Activated T-cell treated with anti-CD3 and anti-CD28 coated beads for 4 hours (primary cell): Measurements from ENCODE around the gene PIRT.
"Not testable (repeated sequence)": the region's sequence is repeated elsewhere in the genome, so short reads cannot be mapped to it uniquely, and the experiment has no call there.

Source experiments
- DNase-seq: peaks from one replicate; pipeline ENCODE4 v3.0.0-alpha.2; 2020

Gene PIRT

GRCh38 chr17:10837921-10838320 lies at the start of gene PIRT:
TSS of gene PIRT (minus strand) at chr17:10838087. CDS start at chr17:10825645, 12,442 bp downstream.
- no peak for DNase-seq

DNA sequence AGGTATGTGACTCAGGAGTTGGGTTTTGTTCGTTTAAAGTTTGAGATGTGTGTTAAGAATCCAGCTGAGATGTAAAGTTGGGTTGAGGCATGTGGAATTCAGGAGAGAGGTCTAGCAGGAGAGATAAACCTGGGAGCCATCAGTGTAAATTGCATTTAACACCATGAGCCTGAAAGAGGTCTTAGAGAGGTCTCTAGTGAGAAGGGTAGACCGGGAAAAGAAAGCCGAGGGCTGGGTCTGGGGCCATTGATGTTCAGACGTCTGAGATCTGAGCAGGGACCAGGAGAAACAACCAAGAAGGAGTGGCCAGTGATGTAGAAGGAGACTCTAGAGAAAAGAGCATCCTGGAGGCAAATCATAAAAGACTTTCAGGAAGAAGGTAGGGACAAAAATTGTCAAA lies 44.1 kb upstream of the PIRT start:
- DNase-seq, result no peak

DNA sequence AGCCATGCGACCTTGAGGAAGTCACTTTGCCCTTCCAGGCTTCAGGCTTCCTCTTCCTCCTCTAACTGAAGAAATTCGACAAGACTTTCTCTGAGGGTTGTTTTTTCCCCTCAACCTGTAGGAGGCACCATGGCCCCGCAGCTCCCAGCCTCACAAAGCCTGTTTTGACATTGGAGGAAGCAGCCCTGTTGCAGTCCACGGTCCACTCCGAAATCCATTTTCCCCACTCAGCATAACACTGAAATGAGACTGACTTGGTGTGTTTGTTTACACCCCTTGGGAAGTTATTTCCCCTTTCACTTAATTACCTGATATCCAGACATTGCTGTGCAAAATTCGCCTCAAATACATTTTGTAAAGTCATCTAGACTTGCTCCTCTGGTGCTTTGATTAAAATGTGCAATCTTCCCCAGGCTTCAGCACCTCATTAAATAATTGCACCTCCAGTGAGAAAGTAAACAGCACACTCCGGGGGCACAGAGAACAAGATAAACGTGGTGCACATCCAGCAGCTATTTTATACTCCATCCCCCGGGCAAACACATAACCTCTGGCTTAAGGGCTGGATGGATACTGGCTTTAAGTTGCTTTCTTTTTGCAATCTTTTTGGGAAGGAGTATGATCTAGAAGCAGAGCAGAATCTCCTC lies 41.4 kb upstream of the PIRT start:
- no peak for DNase-seq

- no peak for DNase-seq
Observed at GRCh38 chr17:10875984-10876555, 38.2 kb upstream of the PIRT start.

DNA sequence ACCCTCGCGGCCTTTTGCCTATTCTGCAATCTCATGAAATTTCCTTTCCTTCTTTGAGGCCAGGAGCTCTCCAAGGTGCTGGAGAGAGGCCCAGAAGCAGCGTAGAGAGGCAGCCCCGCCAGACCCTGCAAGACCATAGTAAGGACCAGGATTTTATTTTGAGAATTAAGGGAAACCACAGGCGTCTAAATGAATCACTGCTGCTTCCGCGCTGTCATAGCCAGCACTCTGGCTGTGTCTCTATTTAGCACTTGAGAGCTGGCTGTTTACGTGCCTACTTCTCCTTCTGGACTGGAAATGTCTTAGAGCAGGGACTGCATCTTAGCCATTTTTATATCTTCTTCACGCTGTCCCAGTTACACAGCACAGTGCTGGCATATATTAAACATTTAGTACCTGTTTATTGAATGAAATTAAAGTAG lies 37.6 kb upstream of the PIRT start:
- DNase-seq, result no peak

DNA sequence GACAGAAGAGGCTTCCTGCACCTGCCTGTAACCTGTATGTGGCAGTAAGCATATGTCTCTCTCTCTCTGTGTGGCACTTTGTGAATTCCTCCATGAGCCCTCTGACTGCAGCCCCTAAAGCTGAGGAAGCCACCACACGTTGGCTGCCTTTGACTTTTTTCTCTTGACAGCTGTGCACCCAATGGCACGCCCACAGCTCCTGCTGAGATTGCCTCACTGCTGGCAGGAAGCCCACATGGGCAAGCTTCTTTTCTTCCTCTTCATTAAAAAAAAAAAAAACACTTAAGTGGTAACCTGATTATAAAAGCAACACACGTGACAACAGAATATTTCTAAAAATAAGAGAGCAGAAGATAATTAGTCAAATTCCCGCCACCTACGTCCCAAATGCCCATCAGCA lies 34.0 kb upstream of the PIRT start:
- no peak for DNase-seq

GRCh38 chr17:10870336-10871050 lies 32.6 kb upstream of the PIRT start:
- DNase-seq, result no peak

GRCh38 chr17:10868744-10869143 lies 30.9 kb upstream of the PIRT start:
- not testable (repeated sequence) for DNase-seq

GRCh38 chr17:10859051-10859450 lies 21.2 kb upstream of the PIRT start:
- DNase-seq, result no peak

DNA sequence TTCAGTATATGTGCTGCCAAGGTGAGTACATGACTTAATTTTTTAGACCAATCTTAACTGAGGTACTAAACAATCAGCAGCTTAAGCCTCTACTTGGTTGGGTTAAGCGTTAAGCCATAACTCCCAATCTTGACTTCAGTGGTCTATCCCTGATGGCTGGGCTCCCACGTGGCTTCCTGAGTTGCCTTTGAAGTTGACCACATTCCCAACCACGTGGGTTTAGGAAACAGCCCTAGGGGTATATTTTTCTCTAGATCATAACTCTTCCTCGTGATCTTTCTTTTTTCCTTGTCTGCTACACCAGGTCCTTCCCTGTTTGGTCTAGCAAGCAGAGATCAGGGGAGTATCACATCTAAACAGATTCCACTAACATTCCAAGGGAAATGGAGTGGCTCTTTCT lies 20.1 kb upstream of the PIRT start:
- DNase-seq, result no peak

DNA sequence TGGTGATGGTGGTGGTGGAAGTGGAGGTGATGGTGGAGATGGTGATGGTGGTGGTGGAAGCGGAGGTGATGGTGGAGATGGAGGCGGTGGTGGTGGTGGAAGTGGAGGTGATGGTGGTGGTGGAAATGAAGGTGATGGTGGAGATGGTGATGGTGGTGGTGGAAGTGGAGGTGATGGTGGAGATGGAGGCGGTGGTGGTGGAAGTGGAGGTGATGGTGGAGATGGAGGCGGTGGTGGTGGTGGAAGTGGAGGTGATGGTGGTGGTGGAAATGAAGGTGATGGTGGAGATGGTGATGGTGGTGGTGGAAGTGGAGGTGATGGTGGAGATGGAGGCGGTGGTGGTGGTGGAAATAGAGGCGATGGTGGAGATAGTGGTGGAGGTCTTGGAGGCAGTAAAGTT lies 8.7 kb upstream of the PIRT start:
- not testable (repeated sequence) for DNase-seq

DNA sequence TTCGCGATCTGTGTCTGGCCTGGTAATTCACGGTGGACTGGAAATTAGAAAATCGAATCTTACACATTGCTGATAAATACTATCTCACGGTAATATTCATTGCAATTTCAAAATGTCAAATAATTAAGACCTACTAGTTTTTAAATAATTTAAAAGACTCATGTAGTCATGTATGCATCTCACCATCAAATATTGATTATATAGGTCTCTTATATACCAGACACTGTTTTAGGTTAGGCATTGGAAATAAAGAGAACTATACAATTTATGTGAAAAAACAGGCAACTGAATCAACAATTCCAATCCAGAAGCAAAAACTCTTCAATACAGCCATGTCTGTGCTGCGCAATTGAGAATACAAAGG lies 7.5 kb upstream of the PIRT start:
- DNase-seq, result no peak

- peak; percentile 61 for DNase-seq
Observed at GRCh38 chr17:10844621-10845387, 6.9 kb upstream of the PIRT start.

DNA sequence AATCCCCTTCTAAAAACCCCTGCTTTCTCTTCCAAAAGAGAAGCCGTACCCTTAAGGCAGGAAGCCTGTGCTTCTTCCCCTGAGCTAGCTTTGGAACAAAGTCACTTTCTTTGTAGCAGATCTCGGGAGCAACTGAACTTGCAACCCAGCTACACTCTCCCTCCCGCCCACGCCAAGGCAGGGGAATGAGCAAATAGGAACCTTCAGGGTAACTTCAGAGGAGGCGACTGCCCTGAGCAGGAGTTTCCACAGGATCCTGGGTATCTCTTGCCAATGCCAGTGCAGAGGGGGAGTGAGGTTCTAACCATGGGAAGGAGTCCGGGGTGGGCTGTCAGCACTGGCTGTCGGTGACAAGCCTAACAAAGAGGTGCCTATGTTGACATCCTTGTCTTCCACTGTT lies 5.9 kb upstream of the PIRT start:
- DNase-seq, result no peak

- DNase-seq, result no peak
Observed at GRCh38 chr17:10842658-10843057, 4.8 kb upstream of the PIRT start.

GRCh38 chr17:10838682-10839081 lies 795 bp upstream of the PIRT start:
- DNase-seq, result no peak

DNA sequence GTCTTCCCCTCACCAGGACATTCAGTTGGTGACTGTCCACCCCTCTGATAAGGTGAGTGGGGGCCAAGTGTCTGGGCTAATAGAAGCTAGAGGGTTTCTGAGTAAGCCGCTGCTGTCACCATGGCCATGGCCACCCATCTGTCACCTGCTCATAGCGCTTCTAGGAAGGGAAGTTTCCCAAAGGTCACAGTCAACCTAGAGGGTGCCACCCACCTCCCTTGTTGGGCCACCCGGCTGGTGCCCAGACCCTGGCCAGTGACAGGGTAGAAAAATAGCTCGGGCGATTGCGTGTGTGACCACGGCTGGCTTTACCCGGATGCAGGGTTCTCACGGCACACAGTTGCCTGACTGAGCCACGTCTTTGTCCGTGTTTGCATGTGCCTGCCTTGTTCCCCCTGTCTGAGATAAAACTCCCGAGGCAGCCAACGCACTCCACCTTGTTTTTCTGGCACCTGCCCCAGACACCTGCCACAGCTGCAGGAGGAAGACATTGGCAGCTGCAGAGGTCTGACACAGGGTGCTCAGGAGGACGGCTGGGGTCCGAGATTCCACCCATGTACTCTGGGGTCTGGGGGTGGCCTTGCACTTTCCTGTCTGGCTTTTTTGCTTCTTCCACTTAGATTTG lies 809 bp downstream of the PIRT start:
- DNase-seq, result no peak

GRCh38 chr17:10836145-10836544 lies 1.7 kb downstream of the PIRT start:
- DNase-seq, result no peak

DNA sequence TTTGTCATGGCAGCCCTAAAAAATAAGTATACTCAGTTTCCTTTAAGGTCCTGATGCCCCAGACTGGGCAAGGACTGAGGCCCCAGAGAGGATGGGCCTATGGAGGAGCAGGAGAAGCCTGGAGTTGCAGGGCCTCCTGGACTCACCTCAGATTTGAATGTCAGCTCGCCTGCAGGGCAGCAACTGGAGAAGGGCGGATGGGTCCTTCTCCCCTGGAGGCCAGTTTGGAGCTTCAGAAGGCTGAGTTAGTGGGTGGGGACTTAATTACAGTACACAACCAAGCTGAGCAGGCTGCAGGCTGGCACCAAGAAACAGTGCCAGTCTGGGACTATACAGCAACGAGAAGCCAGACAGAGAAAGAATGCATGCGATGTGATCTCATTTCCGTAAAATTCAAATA lies 6.2 kb downstream of the PIRT start:
- DNase-seq, result no peak

GRCh38 chr17:10827898-10828552 lies 9.9 kb downstream of the PIRT start:
- DNase-seq, result no peak

DNA sequence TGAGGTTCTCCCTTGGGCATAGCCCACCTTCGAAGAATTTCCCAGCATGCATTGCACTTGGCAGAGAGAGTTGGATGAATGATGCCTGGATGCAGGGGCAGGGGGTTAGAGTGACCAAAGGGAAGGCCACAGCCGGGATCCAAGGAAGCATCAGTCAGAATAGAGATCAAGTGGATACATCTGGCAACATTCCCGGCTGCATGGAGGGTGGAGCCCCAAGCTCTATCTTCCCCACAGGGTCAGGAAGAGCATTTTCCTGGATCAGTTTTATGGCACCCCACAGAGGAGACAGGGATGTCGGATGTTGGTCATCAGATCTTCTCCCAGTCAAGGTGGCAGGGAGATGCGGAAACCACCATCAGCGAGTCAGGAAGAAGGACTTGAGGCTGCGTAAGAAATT lies 13.0 kb downstream of the PIRT start:
- DNase-seq, result no peak

- no peak for DNase-seq
Observed at GRCh38 chr17:10821770-10822169, 16.1 kb downstream of the PIRT start.

DNA sequence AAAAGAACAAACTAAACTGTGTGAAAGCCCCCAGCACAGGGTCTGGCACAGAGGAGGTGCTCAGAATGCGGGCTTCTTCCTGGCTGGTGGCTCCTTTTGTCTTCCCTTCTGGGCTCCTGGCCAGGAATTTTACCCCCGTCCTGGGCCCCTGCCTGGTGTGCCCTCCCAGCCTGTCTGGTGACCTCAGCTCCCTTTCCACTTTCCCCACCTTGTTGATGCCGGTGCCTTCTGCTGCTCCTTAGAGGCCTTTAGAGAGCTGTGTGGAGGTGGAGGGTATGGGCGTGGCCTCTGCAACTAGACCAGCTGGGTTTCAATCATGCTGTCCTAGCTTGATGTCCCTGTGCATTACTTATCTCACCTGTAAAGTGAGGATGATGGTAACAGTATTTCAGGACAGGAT lies 16.8 kb downstream of the PIRT start:
- no peak for DNase-seq
